Measurements from ENCODE around the gene P2RY8.
"Not testable (repeated sequence)": the region's sequence is repeated elsewhere in the genome, so short reads cannot be mapped to it uniquely, and the experiment has no call there.

GRCh38 chrX:1489354-1489753 is 47.6 kb downstream of the P2RY8 start:
- not testable (repeated sequence) for TF ChIP-seq EP300, CTCF, POLR2A (IDR thresholded peaks at IDR 0.05)

Data from gastroesophageal sphincter (tissue), 3 donors.